ENCODE measurements around the gene CCDC89. TPM values are rescaled to one million over a fixed set of nuclear protein-coding genes. Genes with fewer than 3 reads are reported as not detected.
A peak's percentile ranks its signal among the peaks of the same experiment; 100 is the strongest.
"Not testable (repeated sequence)": the region's sequence is repeated elsewhere in the genome, so short reads cannot be mapped to it uniquely, and the experiment has no call there.

Gene CCDC89
- total RNA-seq, 1 donor from 2014 or later: 0.12 TPM

DNA sequence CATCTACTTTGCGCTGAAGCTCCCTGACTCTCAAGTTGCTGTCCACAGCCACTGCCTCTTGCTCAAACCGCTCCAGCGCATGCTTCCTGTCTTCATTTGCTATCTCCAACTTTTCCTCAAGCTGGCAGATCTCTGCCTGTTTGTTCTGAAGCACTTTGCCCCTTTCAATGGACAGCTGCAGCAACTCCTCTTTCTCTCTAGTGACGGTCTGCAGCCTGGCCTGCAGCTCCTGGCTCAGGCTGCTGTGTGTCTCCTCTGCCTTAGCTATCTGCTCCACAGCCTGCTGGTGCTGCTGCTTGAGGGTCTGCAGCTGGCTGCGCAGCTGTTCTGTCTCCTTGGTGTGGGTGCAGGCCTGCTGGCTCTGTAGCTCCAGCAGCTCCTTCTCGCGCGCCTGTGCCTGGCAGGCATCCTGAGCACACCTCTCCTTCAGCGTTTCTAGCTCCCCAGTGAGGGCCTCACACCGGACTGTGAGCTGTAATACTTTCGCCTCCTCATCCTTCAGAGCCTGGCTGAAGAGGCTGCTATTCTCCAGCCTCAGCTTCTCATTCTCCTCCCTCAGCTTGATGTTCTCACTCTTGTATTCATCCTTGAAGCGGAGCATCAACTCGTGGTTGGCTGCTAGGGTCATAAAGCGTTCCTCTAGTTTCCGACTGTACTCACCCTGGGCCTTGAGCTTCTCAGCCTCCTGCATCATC is 723 bp downstream of the CCDC89 start:
- ATAC-seq: no peak

DNA sequence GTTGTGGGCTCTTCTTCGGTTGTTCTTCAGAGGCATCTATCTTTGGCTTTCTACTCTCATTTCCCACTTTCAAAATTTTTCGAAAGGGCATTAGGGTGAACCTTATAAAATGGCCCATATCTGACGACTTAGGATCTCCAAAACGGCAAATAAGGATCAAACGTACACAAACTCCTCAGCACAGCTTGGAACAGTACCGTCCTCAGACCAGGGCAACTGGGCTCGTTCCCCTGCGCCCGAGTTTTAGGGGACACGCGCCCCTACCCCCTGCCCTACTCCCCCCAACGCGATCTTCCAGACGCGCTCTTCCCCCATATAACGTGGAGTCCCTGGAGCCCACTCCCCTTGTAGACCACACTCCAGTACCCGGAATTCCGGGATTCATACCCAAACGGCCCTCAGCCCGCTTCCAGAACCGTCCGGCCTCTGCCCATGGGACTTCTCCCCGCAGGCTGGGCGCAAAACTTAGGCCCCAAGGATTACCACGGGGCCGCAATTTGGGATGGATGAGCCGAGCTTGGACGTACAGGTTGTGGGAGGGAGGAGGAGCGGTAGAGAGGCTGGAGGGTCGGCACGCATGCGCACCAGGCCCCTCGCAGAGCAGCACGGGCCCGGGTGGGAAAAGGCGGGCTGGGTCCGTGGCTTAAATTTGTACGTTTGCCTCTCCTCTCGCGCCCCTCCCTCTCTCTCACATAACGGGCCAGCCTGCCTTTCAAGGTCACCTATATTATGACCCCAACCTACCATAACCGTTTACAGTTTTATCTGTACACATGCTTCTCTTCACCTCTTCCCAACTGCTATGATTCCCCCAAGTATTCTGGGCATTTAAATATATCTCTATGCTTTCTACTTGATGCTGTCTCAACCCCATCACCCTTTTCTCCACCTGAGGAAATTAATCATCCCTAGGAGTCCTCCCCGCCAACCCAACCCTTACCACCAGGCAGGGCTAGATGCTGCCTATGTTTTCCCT is 3.4 kb downstream of the CCDC89 start:
- ATAC-seq: peak; percentile 32

DNA sequence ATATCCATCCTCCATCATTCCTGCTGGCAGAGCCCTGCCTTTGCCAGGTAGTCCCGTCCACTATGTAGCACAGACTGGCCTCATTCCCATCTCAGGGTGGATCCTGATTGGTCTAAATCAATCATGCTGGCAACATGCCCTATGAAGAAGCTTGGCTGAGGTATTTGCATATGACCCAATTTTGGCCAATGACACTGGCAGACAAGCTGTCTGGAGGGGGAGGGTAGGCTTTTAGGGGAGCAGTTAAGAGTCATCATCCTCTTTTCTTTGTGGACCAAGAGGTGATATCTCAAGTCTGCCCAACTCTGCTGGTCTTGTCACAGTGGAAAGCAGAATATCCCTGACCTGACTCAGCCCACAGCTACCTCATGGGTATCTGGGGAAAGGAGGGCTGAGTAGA is 5.1 kb downstream of the CCDC89 start:
- ATAC-seq: no peak

DNA sequence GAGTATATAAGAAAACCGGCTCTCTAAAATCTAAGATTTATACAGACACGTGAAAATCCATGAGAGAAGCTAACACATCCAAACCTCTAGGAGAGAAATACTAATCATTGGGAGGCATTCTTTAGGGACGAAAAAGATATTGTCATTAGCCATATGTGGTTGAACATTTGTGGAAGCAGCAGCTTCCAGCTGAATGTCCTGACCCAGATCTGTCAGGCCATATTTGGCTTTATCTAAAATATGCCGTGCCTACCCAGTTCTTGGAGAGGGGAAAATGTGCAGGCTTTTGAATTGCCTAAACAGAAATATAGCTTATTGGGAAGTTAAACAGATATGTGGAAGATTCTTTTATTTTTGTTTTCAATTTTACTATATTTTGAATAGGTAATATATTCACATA is 6.4 kb downstream of the CCDC89 start:
- ATAC-seq: no peak

DNA sequence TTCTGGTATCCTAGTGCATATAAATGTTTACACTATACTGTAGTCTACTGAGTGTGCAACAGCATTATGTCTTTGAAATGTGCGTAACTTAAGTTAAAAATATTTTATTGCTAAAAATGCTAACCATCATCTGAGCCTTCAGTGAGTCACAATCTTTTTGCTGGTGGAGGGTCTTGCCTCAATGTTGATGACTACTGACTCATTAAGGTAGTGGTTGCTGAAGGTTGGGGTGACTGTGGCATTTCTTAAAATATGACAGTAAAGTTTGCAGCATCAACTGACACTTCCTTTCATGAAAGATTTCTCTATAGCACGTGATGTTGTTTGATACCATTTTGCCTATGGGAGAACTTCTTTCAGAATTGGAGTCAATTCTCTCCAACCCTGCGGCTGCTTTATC is 12.6 kb downstream of the CCDC89 start:
- no peak for ATAC-seq

DNA sequence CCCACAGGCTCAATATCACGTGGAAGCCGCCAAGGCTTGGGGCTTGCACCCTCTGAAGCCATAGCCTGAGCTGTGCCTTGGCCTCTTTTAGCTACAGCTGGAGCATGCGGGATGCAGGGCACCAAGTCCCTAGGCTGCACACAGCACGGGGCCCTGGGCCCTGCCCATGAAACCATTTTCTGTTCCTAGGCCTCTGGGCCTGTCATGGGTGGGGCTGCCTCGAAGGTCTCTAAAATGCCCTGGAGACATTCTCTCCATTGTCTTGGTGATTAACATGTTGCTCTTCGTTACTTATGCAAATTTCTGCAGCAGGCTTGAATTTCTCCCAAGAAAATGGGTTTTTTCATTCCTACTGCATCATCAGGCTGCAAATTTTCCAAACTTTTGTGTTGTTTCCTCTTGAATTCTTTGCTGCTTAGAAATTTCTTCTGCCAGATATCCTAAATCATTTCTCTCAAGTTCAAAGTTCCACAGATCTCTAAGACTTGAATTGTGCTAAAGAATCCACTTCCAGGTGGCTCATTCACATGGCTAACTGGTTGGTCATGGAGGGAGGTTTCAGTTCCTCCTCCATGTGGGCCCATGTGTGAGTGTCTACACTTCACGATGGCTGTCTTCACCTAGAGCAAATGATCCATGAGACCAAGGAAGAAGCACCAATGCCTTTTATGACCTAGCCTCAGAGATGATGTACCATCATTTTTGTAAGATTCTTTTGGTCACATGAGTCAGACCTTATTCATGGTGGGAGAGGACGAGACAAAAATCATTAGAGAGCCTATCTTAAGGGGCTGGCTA is 13.7 kb downstream of the CCDC89 start:
- ATAC-seq: no peak

DNA sequence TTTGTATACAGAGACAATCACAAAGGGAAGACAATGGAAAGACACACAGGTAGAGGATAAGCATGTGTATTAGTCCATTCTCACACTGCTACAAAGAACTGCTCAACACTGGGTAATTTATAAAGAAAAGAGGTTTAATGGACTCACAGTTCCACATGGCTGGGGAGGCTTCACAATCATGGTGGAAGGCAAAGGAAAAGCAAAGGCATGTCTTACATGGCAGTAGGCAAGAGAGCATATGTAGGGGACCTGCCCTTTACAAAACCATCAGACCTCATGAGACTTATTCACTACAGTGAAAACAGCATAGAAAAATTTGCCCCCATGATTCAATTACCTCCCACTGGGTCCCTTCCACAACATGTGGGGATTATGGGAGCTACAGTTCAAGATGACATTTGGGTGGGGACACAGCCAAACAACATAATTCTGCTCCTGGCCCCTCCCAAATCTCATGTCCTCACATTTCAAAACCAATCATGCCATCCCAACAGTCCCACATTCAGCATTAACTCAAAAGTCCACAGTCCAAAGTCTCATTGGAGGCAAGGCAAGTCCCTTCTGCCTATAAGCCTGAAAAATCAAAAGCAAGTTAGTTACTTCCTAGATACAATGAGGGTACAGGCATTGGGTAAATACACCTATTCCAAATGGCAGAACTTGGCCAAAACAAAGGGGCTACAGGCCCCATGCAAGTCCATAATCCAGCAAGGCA is 14.9 kb downstream of the CCDC89 start:
- ATAC-seq: not testable (repeated sequence)

DNA sequence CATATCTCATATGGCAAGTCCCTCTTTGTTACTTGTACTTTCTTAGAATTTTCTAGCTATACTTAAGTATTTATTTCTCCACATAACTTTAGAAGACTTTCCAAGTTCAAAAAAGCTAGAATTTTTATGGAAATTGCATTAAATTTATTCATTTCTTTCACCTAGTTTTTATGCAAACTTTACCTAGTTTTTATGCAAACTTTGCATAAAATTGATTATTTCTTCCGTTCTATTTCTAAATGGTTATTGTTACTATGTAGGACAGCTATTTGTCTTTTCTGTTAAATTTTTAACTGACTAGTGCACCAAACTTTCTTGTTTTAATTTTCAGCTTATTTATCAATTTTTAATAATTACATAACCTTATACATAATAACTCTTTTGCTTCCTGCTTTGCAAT is 17.8 kb downstream of the CCDC89 start:
- ATAC-seq: no peak

DNA sequence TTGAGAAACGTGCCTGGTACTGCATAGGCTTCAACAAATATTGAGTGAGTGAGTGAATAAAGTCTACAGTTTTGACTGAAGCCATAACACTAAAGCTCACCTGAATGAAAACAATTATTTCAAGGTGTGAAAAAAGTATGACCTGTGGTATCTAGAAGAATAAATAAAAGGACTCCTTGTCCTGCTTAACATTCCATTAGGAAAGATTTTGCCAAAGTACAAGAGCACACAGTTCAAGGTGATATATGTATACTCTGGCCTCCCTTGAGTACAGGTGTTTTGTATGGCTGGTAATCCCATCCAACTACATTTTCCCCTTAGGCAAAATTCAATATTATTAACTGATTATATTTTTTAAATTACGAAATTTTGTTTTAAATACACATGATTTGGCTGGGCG is 19.3 kb downstream of the CCDC89 start:
- no peak for ATAC-seq

DNA sequence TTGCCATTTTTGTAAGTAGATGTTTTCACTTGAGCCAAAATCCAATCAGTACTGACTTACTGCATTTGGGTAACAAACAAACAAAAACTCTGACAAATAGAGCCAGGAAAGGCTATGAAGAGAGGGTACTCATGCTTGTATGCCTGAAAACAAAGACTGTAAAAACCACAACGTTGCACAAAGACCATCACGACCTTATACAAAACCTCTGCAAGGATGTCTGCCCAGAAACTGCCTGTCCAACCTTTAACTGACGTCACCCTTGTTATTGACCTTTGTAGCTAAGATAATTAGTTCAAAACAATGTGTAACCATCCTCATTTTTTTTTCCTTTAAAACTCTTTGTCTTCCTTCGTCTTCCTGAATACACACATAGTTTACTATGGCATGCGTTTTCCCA is 20.3 kb downstream of the CCDC89 start:
- ATAC-seq: no peak

DNA sequence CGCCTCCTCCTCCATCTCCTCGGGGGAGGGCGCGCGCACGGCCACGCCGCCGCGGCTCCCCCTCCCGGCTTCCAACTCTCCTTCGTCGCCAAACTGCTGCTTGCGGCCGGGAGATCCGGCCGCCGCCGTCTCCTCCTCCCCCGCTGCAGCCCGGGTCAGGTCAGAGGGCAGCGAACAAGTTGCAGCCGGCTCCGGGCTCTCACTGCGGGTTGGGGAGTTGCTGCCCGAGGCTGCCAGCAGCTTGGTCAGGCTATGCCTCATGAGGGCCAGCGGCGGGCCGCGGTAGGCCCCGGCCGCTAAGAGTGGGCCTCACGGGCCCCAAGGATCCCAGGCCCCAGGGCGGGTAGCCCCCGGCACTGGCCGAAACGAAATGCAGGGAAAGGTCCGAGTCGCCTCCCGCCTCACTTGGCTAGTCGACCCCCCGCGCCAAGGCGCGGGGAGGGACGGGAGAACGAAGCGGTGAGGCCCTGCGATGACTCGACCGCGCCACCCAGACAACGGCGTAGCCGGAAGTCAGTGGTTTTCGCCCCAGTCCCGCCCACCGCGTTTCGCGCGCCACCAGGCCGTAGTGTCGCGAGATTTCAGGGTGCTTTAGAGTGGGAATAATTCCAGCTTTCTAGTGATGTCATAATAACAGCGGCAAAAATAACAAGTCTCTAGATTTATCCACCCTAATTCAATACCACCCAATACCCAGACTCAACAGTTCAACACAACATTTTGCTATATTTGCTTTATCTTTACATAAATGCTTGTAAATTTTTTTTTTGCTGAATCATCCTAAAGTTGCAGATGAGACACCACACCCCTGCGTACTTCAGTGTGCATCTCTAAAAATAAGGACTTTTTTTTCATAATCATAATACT is 21.1 kb downstream of the CCDC89 start, which contains the start of gene CREBZF:
Gene CREBZF, minus strand, starts transcription at position 515 of the 867 bp plus-strand sequence. Its CDS starts 254 bp downstream, at position 261.
- ATAC-seq: peak; percentile 98

DNA sequence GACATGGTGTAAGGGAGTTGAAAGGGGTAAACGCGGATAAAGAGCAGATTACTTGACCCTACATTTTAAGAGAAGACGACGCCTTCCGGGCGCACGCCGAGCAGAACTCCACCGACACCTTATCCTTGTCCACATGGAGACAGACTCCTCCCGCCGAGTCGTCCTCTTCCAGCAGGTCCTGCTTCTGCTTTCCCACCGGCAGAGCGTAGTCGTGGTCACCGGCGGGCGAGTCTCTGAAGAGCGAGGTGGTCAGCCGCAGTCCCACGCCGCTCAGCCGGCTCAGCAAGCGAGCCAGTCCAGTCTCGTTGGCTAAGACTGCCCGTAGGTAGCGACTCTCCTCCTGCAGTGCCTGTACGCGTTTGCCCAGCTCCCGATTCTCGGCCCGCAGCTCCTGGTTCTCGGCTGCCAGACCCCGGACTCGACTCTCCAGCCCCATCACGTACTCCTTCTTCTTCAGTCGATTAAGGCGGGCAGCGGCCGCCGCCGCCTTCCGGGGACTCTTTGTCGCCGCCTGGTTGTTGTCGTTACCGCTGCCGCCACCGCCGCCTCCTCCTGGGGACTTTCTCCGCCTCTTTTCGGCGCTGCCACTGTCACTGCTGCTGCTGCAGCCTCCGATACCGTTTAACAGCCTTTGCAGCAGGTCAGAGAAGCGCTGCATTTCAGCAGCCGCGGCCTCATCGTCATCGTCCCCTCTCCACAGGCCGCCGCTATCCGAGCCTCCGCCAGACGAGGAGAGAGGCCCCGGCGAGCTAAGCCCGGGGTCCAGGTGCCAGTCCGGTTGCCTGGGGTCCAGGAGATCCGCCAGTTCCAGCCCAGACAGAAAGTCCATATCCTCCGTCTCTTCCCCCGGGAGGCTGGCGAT is 22.0 kb downstream of the CCDC89 start:
- ATAC-seq: peak; percentile 71

DNA sequence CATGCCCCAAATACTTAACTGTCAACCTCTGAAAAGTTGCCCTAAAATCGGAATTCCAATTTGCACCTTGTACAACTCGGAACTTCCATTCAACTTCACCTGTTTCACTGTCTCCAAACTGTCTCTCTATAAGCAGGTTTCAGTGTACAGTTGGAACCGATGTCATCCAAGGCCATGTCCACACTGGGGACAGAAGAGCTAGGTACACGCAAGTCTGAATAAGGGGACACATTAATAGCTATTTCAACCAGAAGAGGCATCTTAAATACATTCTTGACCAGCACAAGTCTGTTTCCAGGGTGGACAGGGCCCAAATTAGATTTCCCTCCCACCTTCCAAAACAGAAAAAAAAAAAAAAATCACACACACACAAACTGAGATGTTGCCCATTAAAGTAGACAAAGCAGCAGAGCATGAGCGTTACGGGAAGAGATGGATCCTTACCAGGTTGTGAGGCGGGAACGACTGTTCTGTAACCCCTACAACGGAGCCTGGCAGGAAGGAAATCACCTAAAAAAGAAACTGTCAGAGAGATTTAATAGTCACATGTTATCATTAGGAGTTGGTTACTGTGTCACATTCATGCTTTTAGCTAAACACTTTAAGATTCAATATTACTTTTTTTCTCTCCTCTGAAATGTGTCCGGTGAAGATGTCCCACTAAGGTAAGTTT is 22.8 kb downstream of the CCDC89 start:
- ATAC-seq: no peak

DNA sequence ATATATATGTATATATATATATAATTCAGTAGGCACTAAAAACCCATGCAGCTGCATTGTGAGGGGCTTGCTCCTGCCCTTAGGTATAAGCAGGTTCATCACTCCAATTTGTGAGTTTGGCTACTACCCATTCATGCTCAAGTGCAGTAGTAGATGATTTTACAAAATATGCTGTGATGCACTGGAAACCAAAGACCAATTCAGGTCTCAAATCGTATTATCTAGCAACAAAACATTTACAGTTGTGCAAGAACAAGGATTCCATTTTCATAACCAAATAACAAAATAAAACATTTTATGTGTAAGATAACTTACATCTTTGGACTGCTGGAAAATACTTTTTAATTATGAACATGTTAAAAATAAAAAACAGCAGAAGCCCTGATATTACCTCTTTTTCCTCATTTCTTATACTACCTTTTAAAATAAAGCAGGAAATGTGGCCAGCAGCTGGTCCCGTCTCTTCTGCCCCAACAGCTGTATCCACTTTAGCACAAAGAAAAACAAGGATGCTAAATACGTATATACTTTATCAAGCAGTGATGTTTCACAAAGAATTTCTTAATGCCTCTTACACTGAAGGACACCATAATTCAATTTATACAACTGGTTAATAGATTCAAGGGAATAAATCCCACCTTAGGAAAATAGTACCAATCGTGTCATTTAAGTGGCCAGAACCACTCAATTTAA is 23.9 kb downstream of the CCDC89 start:
- ATAC-seq: no peak

DNA sequence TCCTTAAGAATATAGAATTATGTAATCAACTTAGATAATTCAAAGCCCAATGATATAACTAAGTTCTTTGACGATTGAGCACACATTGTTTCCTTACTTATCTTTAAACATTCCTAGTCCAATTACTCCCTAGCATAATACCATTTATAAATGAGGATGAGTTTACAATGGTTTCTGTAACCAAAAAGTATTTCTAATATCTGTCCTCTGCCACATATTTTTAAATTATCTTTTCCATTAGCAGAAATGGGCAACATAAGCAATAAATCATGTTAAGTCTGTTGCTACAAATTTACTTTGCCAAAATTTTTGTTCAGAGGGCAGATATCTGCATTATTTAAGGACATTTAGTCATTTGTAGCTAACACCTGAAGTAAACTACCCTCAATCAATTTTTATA is 27.8 kb downstream of the CCDC89 start:
- ATAC-seq: no peak

DNA sequence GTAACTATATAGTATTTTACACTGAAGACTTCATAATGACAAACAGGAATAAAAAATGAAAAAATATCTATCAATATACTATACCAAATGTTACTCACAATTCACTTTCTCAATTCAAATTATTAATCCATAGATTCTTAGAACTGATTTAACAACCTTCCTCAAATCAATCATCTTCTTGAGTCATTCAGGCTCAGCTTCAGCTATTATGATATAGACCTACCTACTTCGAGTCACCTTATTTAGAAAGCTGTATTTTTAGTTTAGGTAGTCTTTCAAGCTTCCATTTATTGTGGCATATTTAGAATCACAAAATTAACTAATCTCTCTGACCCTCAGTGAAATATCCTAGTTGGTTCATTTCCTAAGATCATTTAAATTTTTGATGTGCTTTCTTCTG is 29.2 kb downstream of the CCDC89 start:
- no peak for ATAC-seq

DNA sequence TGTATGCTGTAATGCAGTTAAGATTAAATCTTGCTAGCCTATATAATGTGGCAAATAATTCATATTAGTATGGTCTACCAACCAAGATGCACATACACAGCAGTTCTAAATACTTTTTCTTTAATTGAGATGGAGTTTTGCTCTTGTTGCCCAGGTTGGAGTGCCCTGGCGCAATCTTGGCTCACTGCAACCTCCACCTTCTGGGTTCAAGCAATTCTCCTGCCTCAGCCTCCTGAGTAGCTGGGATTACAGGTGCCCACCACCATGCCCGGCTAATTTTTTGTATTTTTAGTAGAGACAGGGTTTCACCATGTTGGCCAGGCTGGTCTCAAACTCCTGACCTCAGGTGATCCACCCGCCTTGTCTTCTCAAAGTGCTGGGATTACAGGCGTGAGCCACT is 31.7 kb downstream of the CCDC89 start:
- ATAC-seq: not testable (repeated sequence)

DNA sequence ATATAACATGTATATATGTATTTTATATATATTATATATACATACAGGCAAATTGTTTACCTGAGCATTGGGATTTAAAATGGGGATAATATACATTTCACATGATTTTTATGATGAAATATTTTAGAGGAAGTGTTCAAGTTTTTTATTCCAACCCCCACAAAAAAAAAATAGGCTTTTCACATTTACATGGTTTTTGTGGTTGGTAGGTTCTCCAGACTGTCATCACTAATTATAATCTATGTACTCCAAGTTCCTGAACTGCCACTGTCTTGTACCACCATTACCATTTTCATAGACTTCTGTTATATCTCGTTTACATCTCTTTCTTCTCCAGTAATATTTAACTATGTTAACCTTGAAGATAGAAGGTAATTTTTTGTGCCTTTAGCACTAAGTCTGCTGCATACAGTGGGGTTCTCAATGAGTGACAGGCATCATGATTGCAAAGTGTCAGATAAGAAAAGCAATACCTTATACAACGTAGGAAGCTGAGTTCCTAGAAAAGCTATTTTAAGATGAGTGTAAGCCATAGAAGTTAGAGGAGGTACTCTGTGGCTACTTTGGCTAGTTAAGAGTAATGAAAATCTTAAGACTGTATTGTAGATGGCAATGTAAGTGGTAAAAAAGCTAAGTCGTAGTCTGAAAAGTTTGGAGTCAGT is 33.1 kb downstream of the CCDC89 start:
- ATAC-seq: no peak
